Renal pelvis (tissue), 4 donors: ENCODE measurements around the gene SUSD1. TPM values are rescaled to one million over a fixed set of nuclear protein-coding genes. Genes with fewer than 3 reads are reported as not detected.
A peak's percentile ranks its signal among the peaks of the same experiment; 100 is the strongest.
"Not testable (repeated sequence)": the region's sequence is repeated elsewhere in the genome, so short reads cannot be mapped to it uniquely, and the experiment has no call there.

ENCODE experiments used
- DNase-seq: peaks from one replicate; pipeline ENCODE4 v3.0.0-alpha.2; 2013
- polyA plus RNA-seq, 3 donors: library from polyadenylated mRNA; unstranded; fragments of 120-200 nt; gene quantifications; one replicate each; pipeline ENCODE4 v1.2.1, GENCODE V29; 2013; ENCODE audit not compliant: insufficient read length in 3 of 3

Gene SUSD1
- polyA plus RNA-seq, 3 donors: 31.7 to 41.4 (median 35.1) TPM

DNA sequence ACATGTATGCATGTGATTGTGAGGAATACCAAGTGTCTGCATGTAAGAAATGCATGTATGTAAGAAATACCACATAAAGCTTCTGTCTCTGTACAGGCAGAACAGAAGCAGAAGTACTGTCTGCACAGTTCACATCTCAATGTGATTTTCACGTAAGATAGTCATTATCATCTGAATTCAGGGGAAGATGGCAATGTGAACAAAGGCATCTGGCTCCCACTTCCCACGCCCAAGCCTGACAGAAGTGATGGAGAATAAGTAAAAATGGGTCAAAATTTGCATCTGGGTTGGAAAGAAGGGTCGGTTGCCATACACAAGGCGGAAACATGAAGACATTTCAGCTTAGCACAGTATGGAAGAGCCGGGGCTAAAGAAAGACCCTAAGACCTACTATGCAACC lies 71.7 kb downstream of the SUSD1 start:
- DNase-seq: no peak

DNA sequence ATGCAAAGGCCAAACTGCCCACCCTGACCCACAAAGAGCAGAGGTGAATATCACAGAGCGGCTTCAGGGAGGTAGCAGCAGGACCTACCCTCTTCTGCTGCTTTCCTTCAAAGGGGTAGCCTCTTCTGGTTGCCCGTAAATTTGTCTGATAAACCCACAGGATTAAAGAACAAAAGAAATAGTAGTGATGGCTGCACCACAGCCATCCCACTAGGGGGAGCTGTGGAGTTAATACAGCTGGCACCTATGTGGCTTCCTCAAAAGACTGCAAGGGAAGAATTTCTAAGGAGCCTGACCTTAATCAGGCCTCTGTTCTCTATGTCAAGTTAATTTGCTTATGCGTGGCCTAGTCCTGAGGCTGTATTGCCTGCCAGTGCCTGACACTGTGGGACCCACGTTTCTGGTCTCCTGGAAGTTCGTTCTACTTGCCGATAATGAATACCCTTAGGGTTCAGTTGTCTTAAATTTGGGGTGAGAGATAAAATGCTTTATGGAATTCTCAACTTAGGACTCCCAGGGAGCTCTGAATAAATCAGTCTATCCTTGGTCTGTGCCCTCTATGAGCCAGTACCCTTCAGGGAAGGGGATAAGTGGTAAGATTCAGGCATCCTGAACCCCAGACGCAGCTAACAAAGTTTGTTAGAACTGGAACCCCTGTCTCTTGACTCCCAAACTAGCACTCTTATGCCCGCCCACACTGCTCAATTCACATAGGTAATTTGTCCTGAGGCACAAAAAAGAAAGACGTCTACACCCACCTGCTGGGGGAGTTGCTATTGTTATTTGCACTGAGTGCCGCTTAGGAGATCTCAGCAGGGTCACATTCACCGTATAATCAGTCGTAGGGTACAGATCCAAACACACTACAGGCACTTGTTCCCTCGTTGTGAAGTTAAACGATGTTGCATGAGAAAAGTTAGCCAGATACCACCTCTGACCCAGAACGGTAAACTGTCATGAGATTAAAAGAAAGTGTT lies 77.1 kb downstream of the SUSD1 start:
- peak; percentile 70 for DNase-seq

DNA sequence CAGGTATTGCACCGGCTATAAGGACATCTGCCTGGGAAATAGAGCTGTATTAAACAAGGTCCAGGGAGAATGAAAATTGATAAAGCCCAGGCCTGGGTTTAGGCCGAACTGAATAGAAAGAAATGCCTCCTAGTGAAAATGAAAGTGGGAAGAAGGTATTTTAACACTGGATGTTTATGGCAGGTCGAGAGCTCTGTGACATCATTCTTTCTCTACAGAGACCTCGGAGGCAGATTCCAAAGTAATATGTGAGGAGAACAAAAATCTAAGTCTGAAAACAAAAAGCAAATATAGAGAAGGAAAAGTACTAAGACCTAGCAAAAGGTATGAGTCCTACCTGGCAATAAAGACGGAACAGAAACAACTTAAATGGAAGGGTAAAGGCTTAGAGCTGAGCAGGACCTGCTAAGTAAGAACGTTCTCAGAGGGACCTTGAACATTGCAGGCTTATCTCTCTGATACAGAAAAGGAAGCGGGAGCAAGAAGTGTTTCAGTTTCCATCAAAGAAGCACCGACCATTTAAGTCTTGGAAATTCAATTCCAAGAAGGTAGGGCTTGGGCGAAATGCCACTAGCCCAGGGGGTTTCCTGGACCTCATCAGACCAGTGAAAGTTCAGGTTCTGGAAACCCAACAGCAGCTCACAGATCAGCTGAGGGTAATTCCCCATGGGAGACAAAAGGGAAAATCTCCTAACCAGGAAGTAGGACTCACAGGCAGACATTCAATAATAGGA lies 80.0 kb downstream of the SUSD1 start:
- DNase-seq: no peak

DNA sequence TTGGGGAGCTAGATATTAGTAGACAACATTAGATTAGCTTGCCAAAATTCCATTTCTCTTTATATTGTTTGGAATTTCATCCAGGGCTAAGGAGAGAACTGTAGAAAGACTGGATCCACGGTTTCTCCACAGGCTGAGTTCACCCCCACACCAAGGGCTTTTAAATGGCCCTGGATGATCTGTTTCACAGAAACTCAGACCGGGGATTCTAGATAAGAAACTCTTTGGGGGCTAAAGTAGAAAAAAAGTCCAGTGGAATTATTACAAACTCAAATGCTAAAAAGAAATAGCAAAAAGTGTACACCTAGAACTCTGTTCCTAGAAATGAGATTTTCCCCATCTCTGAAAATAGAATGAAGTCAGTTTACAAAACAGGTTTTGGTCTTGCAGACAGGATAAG lies 80.9 kb downstream of the SUSD1 start:
- no peak for DNase-seq

DNA sequence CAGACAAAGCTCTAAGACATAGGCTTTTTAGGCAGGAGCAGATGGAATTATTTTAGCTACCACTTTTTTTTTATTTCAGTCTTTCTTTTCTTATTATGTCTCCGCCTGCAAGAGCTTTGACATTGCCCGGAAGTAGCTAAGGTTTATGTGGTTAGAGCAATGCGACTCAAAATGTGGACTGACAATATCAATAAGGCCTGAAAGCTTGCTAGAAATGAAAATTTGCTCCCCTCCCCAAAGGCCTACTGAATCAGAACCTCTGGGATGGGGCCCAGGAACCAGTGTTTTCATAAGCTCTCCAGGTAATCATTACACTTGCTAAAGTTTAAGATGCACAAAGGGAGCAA lies 81.3 kb downstream of the SUSD1 start:
- DNase-seq: no peak

DNA sequence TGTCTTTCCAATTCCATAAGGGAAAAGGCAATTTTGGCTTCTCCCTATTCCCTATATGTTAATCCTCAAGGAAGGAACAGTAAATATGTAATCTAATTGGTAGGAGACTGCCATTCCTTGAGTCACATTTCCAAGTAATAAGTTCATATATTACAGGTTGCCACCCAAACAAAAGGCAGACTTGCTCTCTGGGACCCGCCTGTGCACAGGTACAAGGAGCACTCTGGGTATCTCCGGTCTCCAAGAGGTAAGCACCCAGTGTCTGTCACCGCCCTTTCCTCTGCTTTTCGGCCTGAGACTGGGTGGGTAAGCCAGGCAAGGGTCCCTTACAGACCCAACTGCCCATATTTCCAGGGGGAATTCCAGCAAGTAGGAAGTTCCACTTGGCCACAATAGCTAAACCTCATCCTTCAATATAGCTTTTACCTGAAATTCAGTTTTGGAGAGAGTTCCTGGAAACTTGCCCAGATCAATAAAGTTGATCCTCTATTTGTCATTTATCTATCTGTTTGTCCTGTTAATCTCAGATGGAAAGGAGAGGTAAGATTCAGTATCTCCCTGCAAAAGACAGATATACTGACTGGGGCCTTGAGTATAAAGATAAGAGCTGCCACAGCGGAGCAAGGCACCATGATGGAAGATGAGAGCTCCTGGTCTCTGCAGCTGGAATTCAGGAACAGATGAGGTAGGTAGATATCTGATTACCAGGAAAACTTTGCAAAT lies 81.8 kb downstream of the SUSD1 start:
- DNase-seq: no peak

DNA sequence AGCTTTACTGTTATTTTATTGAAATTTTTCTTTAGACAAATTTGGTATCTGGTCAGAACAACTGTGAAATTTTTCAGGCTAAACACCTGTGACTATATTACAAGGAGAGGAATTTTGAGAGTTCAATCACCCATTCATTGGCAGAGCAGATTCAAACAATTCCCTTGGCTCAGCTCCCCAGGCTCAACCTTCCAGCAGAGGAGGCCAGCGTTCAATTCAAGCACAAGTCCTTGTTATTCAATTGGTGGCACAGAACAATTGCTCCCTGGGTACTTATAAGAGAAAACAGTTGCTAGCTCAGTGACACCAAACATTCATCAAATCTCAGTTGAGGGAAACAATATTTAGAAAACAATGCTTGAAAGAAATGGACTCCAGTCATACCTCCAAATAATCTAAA lies 83.3 kb downstream of the SUSD1 start:
- DNase-seq: no peak

DNA sequence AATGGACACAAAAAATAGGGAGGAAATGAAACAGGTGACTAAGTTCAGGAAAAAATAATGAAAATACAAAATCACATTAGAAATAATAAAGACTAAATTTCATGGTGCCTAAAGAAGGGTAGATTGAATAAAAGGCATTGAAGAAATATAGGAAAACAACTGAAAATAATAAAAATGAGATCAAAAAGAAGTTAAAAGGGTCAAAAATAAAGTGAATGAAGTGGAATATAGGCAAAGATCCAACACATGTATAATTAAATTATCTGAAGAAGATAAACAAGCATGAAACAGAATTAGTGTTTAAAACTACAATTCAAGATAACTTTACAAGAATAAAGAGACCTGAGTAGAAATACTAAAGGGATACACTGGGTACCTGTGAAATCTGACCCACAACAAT lies 87.6 kb downstream of the SUSD1 start:
- DNase-seq: no peak

DNA sequence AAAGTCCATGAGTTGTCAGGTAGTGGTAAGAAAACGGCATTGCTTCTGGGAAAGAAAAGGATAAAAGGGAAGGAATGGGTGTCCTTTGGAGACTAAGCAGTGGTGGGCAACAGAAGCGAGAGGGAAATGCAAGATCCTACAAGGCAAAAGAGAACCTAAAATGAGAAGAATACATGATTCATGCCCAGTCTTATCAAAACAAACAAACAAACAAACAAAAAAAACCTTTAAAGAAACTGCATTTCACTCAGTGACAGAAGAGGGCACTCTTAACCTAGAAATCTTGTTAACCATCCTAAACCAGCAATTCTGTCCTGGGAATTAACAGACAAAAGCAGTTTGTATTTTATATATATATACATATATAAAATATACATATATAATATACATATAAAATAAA lies 88.5 kb downstream of the SUSD1 start:
- no peak for DNase-seq

DNA sequence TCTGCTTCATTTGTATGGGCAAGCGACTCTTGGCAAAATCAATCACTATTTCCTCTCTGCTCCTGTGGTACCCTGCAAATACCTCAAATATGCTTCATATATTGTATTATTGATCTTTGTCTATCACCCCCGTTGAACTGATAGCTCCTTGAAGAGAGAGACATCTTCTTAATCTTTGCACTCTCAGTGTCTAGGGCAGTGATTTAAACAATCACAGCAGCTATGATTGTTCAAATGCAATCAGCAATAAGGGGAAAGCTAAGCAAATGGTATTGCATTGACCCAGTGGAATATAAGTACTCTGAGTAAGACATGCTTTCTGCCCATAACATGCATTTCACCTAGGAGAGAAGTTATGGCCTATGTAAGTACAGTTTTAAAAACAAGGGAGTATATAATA lies 90.2 kb downstream of the SUSD1 start:
- no peak for DNase-seq

DNA sequence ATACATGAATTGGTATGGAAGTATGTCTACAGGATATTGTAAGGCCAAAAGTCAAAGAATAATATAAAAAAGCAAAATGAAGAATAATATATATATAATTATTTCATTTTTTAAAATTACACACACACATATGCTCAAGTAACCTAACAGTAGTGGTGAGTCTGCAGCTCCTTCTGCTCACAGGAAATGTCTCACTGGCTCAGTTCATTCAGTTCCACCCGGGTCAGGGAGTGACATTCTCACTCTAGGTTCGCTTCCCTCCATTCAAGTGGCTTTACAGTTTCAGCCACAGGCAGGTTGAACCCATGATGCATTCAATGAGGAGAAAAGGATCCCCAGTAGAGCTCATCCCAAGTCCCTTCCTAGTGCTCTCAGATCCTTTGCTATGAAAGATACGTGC lies 90.8 kb downstream of the SUSD1 start:
- DNase-seq: no peak

DNA sequence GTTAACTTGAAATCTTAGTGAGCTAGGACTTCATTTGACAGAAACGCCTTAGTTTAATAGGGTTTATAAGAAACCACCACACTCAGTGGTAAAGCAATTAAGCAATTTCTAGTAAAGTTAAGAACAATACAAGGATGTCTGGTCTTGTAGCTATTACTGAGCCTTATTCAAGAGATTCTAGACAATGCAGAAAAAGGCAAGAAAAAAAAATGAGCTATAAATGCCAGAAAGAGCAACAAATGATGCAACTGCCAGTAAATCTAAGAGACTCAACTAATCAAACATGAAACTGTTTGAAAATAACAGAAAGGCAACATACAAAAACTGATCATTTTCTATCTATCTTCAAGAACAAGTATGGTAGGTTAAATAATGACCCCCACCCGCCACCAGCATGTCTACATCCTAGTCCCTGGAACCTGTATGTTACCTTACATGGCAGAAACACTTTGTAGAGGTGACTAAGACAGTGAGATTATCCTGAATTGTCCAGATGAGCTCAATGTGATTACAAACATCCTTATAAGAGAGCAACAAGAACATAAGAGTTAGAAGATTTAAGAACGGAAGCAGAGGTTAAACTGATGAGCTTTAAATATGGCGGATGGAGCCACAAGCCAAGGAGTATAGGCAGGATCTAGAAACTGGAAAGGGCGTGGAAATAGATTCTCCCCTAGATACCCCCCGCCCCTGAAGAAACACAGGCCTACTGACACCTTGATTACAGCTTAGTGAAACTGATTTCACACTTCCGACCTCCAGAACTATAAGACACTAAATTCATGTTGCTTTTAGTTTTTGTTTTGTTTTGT lies 93.0 kb downstream of the SUSD1 start:
- no peak for DNase-seq

DNA sequence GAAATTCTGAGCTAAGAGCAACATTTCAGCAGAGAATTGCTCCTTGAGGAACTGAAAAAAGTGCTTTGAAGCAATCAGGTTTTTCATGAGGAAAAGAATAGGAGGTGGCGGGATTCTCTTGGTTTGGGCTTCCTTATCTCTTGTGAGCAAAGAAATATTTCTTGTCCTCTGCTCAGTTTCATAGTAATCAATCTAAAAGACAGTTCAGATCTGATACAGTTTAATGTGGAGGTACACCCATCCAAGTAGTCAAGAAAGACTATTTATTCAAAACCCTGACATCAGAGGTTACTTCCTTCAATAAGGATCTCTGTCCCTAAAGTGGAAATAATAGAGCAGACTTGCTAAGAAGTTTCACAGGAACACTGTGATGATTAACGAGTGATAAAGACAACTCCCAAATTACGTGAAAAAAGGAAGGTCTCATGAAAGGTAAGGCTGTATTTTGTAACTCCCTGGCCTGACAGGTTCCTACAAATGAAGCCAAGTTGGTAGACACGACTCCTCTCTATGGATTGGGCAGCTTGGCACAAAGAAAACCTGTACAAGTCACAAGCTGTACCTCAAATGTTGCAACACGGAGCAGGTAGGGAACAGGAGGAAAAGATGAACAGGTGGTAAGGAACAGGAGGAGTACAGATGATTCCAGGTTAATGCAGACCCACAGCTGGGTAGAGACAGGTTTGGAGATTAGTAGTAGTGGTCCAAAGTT lies 94.1 kb downstream of the SUSD1 start:
- DNase-seq: no peak

DNA sequence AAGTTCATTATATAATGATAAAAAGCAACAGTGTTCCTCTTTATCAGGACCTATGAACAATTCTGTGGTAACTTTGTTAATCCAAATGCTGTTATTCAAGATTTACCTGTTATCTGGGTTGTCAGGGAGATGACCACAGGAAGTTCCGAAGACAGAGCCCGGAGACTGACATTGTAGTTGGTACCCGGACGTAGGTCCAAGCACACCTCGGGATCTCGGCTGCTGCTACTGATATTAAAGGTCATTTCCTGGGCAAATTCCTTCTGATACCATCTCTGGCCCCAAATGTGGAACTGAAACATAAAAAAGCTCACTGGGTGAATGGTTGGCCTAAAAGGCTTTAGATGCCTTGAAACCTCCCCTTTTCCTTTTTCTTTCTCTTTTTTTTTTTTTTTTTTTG lies 96.7 kb downstream of the SUSD1 start:
- DNase-seq: no peak

DNA sequence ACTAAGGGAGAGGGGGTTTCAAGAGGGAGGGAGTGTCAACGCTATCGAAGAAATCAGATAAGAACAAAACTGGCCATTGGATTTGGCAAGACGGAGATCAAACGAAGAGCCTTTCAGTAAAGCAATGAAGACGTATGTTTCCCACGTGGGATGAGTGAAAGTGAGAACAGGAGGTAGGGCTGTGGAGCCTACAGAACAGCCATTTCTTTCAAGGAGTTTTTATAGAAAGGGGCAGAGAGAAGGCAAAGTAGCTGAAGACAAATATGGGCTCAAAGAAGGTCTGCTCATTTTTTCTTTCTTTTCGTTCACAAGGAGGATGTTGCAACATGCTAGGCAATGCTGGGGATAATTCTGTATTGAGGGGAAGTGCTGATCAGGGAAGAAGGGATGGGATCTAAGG lies 98.3 kb downstream of the SUSD1 start:
- DNase-seq: no peak

DNA sequence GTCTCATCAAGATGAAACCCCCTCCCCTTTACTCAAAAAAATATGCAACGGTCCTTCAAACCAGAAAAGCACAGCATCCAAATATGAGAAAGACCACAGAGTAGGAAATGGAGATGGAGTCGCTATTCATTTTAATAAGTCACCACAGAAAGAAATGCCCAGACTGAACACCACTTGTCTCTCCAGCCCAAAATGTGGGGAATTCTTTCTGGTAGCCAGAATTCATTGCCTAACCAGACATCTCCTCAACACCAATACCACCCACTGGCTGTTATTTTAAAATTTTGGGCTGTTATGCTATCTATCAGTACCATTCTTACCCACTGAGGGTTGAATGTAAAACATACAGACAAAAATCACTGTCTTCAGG lies 100.1 kb downstream of the SUSD1 start:
- DNase-seq: no peak

DNA sequence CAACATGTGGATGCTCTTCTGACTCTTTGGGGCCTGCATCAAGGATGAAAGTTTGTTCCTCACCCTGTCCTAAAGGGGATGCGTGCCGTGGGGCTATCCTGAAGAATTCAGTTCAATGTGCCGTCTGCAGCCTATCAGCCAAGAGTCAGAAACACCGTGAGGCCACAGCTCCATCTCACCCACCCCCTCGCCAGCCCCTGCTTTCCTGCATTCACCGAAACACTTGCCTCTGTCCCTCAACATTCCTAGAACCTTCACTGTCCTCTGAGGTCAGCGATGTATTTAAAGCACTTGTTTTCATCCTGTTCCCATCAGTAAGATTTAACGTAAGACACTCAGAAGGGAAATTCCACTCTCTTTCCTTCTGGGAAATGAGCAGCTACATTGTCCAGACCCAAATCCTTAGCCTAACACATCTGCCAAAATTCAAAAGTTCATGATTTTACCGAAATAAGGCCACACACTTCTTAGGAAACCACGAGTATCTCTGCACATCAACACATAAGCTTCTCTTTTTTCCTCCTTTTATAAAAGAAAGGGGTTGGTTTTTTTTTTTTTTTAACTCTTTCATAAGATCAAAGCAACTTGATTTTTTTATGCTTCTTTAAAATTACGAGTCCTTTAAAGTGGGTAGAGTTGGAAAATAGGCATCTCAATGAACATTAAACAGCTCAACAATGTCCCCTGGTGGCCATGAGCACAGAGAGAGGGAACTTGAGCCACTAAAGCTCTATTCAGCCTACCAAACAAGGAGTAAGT lies 100.7 kb downstream of the SUSD1 start:
- DNase-seq: peak; percentile 66

DNA sequence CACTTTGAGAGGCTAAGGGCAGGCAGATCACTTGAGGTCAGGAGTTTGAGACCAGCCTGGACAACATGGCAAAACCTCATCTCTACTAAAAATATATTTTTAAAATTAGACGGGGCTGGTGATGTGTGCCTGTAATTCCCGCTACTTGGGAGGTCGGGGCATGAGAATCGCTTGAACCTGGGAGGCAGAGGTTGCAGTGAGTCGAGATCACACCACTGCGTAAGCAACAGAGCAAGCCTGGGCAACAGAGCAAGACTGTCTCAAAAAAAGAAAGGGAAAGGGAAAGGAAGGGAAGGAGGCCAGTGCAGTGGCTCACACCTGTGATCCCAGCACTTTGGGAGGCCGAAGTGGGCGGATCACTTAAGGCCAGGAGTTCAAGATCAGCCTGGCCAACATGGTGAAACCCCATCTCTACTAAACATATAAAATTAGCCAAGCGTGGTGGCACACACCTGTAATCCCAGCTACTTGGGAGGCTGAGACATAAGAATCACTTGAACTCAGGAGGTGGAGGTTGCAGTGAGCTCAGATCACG lies 101.4 kb downstream of the SUSD1 start:
- DNase-seq: not testable (repeated sequence)

DNA sequence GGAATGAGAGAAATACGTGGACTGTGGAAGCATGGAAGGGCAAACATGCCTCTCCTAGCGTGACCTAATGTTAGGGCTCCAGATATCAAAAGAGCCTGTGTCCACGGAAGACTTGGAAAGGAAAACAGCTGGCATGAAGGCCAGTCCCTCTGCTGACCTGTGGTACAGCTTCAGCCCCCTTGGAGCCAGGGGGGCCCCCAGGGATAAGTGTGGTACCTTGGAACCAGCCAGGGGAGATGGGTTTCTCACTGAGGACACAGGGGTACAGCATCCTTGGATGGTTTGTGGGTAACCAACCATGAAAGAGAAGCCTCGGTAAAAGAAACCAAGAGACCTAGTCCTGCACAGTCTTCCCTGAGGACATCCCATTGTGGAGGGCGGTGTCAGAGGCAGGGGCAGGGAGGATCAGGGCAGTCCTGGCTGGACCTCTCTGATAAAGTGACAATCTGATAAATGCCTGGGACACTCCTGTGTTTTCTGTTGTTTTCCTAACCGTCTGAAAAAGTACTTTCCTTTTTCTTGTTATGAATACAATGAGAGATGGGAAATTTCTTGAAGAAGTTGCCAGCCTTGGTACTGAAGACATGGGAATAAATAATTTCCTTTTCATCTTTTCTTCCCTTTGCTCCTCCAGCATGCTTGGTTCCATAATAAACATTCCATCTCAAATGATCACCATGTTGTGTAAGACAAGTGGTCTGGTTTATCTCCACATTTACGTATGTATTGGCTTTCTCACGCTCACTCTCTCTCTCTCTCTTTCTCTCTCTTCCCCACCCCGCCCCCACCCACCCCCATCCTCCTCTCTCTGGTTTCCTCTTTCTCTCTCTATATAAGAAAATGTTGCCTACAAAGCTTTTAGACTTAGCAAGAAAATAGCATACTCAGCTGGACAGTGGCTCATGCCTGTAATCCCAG lies 102.1 kb downstream of the SUSD1 start:
- DNase-seq: no peak
